ENCODE results near the gene MIOX.
A peak's percentile ranks its signal among the peaks of the same experiment; 100 is the strongest.

MIOX gene

GRCh38 chr22:50470491-50470890 lies 16.2 kb upstream of the MIOX start:
- no peak for TF ChIP-seq ZFX (IDR thresholded peaks at IDR 0.05; ENCODE audit: borderline replicate concordance)
- no peak for TF ChIP-seq CTCF (IDR thresholded peaks at IDR 0.05)
- no peak overlapping the region for H3K27ac ChIP-seq

- TF ChIP-seq CTCF (IDR thresholded peaks at IDR 0.05) (no peak), ZFX (IDR thresholded peaks at IDR 0.05; ENCODE audit: borderline replicate concordance) (no peak)
- no peak overlapping the region for H3K27ac ChIP-seq
Measured at GRCh38 chr22:50471197-50471847, 15.3 kb upstream of the MIOX start.

GRCh38 chr22:50471962-50472361 lies 14.7 kb upstream of the MIOX start:
- TF ChIP-seq ZFX (IDR thresholded peaks at IDR 0.05; ENCODE audit: borderline replicate concordance) (no peak), CTCF (IDR thresholded peaks at IDR 0.05) (no peak)
- H3K27ac ChIP-seq: no peak overlapping the region

- no peak overlapping the region for H3K27ac ChIP-seq
- TF ChIP-seq CTCF (IDR thresholded peaks at IDR 0.05) (peak; percentile 69), ZFX (IDR thresholded peaks at IDR 0.05; ENCODE audit: borderline replicate concordance) (no peak)
Measured at GRCh38 chr22:50473088-50473487, 13.6 kb upstream of the MIOX start.

GRCh38 chr22:50473855-50474671 lies 12.6 kb upstream of the MIOX start:
- TF ChIP-seq CTCF (IDR thresholded peaks at IDR 0.05) (no peak), ZFX (IDR thresholded peaks at IDR 0.05; ENCODE audit: borderline replicate concordance) (no peak)
- H3K27ac ChIP-seq: peak overlapping the region; percentile 69

- no peak for TF ChIP-seq CTCF (IDR thresholded peaks at IDR 0.05)
- TF ChIP-seq ZFX (IDR thresholded peaks at IDR 0.05; ENCODE audit: borderline replicate concordance): no peak
- H3K27ac ChIP-seq: peak within 1 kb of the TSS; percentile 69
Measured at GRCh38 chr22:50474710-50475651, 11.7 kb upstream of the MIOX start, which contains the start of gene SBF1. Gene SBF1, minus strand, starts transcription at chr22:50475035. Its CDS starts 195 bp downstream, at chr22:50474840.

Data from 22Rv1 (cell line).